HG02623 (cell line): ENCODE data around the gene BCL11B.
A peak's percentile ranks its signal among the peaks of the same experiment; 100 is the strongest.

Source experiments
- ATAC-seq: cut with Tn5 transposase; IDR thresholded peaks from one replicate; pipeline ENCODE4 v1.9.1; 2021; ENCODE audit warnings: moderate library complexity; ENCODE audit not compliant: unreplicated experiment

The BCL11B gene

GRCh38 chr14:99271951-99272631 is at the start of gene BCL11B:
Gene BCL11B, minus strand, starts transcription at chr14:99272197. Its CDS starts 979 bp downstream, at chr14:99271218.
- ATAC-seq = peak; percentile 68

- ATAC-seq = no peak
Observed at GRCh38 chr14:99321236-99321925, 49.4 kb upstream of the BCL11B start.

DNA sequence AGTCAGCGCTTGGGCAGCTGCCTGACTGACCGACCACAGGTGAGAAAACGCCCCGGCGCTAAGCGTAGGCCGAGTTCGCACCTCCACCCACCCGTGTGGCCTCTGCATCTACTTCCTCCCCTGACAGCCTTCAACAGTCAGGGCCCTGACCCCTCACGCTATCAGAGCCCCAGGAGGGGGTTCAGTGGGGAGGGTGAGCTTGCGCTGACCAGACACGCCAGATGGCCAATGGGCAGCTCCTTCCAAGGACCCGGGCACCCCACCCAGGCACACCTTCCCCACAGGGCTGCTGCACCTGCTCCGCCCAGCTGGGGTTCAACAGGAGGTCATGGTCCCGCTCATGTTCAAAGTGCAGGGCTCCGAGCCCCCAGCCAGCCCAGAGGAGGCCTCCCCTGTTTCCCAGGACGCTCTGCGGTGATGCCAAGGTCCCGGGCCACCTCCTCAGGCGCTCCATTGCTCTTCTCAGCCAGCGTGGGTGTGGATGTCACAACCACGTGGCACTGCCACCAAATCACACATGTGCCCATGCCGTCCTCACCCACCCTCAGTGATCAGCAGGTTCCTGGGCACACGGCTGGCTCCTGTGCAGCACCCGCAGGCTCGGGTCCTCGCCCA is 48.7 kb upstream of the BCL11B start:
- no peak for ATAC-seq

DNA sequence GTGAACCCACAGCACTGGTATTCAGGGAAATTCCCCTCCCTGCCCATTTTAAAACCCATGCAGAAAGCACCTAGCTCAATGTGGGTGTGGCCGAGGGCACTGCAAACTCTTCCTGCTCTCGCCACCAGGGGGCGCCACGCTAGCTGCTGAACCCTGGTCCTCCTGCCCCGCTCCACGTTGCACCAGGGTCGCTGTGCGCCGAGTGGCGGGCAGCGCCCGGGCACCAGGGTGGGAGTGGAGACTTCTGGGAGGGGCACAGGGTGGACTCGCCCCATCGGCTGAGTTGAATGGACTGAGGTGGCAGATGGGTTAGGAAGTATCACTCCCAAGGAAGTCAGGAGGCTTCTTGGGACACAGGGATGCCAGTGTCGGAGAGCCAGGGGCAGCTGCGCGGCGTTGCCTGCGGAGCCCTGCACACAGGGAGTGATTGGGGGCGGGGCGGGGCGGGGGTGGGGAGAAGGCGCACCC is 48.1 kb upstream of the BCL11B start:
- ATAC-seq = peak; percentile 60

DNA sequence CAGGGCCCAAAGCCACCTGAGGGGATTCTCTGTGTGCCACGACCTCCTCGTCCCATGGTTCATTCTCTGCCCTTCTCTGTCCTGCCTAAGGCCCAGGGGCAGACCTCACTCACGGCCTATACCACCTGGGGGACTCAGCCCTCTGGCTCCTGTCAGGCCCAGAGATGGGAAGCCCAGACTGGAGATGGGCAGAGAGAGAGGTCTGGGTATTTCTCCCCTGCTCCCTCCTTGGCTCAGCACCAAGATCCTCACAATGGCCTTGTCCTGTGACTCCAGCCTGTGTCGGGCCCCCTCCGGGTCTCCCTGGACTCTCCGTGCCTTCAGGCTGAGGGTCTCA is 46.9 kb upstream of the BCL11B start:
- ATAC-seq = no peak

DNA sequence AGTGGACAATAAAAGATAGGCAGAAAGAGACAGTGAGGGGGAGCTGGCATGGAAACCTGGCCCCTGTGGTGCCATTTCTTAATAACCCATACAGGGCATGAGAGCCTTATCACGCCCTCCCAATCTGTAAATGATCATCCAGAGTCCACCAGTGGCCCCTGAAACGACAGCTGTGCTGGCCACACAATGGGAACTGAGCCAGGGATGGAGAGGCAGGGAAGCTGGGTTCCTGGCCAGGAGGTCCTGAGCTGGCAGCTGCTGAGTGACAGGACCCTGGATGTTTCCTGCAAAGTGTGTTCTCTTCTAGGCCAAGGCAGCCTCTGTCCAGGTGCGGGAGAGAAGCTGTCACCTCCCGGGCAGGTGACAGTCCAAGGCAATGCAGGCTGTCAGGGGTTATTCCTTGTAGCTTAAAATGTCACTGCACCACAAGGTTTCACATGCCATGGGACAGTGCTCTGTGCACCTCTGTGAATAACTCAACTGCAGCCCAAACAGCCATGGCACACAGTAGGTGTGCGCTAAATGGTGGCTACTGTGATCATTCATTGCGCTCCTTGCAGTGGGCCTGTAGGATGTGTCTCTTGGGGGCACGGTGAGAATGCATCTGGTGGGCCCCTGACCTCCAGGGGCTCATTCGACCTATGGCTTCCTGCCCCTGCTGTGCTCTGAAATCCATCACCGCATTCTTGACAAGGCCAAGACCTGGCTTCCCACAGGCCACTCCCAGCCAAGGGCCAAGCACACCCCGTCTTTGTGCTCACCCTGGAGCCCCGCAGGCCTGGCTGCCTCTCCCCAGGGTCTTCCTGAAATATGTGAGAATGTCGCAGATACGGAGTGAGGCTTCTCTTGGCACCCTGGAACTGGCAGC is 46.3 kb upstream of the BCL11B start:
- no peak for ATAC-seq

DNA sequence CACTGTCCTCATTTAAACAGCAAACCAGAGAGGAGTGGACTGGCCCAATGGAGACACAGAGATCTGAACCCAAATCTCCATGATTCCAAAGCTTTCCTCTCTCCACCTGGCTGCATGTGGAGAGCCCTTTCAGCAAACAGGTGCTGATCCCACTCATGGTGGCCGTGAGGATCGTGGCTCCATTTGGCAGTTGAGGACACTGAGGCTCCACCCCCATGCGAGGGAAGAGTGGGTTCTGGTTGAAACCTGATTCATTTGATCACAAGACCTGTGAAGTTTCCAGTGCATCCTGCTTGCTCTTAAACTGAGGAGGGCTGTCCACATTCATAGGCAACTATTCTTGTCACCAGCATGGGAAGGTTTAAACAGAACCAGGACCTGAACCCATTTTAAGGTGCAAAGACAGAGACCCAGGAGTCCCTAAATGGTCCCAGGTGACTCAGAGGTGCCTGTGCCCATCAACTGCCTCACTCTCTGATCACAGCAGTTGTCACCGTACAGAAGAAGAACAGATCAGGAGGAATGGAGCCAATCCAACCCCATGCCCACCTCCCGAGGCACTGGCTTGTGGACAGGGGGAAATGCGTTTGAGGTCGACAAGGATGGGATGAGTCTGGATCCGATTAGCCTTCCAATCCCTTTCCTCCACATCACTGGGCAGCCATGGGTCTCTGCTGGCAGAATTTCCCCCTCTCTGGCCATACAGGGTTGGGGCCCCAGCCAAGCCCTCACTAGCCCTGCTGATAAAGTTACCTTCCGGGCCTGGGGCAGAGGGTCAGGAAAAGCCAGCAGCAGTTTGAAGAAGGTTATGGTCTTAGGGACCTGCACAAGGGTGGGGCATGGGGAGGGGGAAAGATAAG is 45.5 kb upstream of the BCL11B start:
- ATAC-seq = no peak

GRCh38 chr14:99316281-99317163 is 44.5 kb upstream of the BCL11B start:
- no peak for ATAC-seq

GRCh38 chr14:99315197-99315596 is 43.2 kb upstream of the BCL11B start:
- no peak for ATAC-seq

DNA sequence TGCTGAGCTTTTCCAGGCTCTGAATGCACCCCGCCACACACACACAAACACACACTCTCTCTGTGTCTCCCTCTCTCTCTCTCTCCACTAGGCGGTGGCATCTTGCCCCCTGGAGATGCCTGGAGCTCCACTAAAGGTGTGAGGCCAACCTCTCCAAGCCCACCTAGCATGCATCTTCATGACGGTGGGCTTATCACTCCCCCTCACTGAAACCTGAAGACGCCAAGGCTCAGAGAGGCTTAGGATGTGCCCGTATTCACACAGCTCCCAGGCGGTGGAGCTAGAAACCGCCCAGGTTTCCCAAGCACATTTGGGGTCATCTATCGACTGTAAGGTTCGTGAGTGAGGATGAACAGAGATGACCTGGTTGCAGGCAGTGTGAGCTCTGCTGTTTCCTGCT is 42.6 kb upstream of the BCL11B start:
- ATAC-seq = no peak

DNA sequence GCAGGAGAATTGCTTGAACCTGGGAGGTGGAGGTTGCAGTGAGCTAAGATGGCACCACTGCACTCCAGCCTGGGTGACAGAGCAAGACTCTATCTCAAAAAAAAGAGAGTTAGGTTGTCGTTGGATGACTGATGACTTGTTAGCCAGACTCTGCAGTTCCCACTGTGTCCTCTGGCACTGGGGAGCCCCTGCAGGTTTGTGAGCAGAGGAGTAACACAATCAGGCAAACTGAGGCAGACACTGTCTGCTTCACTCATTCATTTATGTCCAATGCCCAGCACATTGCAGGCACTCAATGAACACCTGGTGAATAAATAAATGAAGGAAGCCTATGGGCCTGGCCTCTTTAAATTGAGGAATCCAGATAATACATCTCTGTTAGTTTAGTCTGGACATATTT is 41.2 kb upstream of the BCL11B start:
- no peak for ATAC-seq

GRCh38 chr14:99312106-99312505 is 40.1 kb upstream of the BCL11B start:
- ATAC-seq = no peak

GRCh38 chr14:99309220-99309766 is 37.3 kb upstream of the BCL11B start:
- no peak for ATAC-seq

DNA sequence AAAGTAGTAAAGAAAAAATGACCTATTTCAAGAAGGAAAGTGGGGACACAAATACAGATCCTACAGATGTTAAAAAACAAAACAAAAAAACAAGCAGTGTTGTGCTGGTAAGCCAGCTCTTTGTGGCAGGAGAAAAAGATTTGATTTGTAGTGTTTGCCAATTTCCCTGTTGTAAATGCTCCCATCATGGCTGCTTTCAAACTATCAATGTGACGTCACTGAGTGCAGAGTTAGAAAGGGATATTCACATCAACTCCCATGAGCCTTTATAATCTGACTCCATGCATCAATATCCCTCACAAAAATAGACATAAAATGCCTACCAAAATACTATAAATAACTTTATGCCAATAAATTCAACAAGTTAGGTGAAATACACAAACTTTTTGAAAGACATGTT is 32.2 kb upstream of the BCL11B start:
- no peak for ATAC-seq

- ATAC-seq = no peak
Observed at GRCh38 chr14:99300190-99300589, 28.2 kb upstream of the BCL11B start.

DNA sequence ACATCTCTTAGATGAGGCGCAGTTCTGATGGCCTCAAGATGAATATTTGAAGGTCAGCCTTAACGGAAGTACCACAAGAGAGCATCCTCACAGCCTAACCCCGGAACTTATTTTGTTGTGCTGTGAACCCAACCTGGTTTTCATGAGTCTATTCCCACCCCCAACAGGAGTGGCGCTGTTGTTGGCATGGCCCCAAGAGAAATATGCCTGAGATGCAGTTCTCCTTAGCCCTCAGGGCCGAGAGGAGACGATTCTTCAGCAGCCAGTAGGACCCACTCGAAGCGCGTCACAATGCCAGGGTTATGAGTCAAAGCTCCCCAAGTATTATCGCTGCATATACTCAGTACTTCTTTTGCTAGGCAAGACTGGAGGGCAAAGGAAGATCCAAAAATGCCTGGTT is 24.5 kb upstream of the BCL11B start:
- no peak for ATAC-seq

DNA sequence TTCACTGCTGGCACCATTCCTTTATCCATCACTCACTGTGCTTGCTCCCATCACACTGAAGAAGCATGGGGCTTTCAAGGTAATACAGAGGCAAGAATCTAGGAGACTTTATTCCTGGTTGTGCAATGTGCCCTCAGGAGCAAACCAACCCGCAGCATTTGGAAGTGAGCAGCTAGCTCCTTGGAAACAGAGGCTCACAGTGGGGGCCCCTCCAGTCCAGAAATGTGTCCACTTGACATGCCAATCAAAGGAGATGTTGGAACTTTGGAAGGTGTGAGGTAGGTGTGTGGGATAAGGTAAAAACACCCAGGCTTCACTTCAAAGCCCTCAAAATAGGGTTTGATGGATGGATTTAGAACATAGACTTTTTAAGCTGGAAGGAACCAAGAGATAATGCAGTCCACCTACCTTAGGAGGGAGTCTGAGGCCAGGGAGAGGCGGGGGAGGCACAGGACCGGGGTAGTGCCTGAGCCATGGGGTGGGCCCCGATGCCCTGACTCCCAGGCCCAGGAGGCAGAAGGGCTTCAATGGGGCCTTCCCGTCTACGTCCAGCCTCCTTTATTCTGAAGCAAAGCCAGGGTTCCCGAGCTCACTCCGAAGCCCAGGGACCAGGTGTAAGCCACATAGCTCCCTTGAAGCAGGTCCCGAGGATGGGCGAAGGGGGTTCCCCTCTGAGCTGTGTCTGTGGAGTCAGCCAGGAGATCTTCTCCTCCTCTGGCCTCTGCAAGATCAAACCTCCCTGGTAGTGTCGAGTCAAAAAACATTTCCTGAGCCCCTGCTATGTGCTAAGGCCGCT is 17.6 kb upstream of the BCL11B start:
- ATAC-seq = no peak

DNA sequence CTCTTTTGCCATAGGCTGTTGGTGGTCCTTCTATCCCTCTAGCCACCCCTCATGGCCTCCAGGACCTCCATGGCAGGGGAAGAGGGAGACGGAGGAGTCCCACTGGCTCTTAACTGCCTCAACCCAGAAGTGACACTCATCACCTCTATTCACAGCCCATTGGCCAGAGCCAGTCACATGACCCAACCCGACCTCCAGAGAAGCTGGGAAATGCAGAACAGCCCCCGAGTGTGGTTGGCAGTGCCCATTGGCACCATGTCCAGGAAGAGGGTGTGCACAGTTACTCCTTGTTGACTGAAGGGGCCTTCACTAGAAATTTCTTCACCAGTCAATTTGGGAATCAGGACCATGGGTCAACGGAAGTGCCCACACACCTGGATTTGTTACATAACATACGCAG is 17.0 kb upstream of the BCL11B start:
- no peak for ATAC-seq
